NK-92 treated with Interleukin-12 subunit alpha and Interleukin-12 subunit beta, amount 100 ng/mL, for 24 hours (cell line): ENCODE measurements around the gene HPSE2.

Experiments
- DNase-seq: peaks from one replicate; lab custom pipeline; 2025; lab: John Stamatoyannopoulos, UW

The HPSE2 gene

GRCh38 chr10:98460837-98461499, 774.7 kb downstream of the HPSE2 start:
- DNase-seq, result no peak

- DNase-seq, result no peak
Observed at GRCh38 chr10:98458809-98459784, 776.6 kb downstream of the HPSE2 start.

- DNase-seq, result no peak
Observed at GRCh38 chr10:98457721-98458120, 777.9 kb downstream of the HPSE2 start.

GRCh38 chr10:98456686-98457482, 778.8 kb downstream of the HPSE2 start:
- DNase-seq, result no peak

- no peak for DNase-seq
Observed at GRCh38 chr10:98456043-98456570, 779.5 kb downstream of the HPSE2 start.

GRCh38 chr10:98453729-98454128, 781.9 kb downstream of the HPSE2 start:
- DNase-seq, result no peak

GRCh38 chr10:98450618-98451017, 785.0 kb downstream of the HPSE2 start:
- DNase-seq, result no peak

GRCh38 chr10:98449287-98449686, 786.4 kb downstream of the HPSE2 start:
- DNase-seq, result no peak

- DNase-seq, result peak; percentile 56
Observed at GRCh38 chr10:98446661-98447221, 788.9 kb downstream of the HPSE2 start, which contains the start of gene HPS1. Gene HPS1 (minus strand): TSS chr10:98446935. CDS start chr10:98443240, 3,695 bp downstream.

GRCh38 chr10:98446151-98446660, 789.4 kb downstream of the HPSE2 start:
- no peak for DNase-seq

- DNase-seq, result no peak
Observed at GRCh38 chr10:98445200-98445812, 790.3 kb downstream of the HPSE2 start.

GRCh38 chr10:98444314-98445006, 791.2 kb downstream of the HPSE2 start:
- no peak for DNase-seq

- DNase-seq, result no peak
Observed at GRCh38 chr10:98438715-98439114, 796.9 kb downstream of the HPSE2 start.

GRCh38 chr10:98436704-98437103, 798.9 kb downstream of the HPSE2 start:
- no peak for DNase-seq

GRCh38 chr10:98435178-98435577, 800.5 kb downstream of the HPSE2 start:
- DNase-seq, result no peak

GRCh38 chr10:98433881-98434732, 801.5 kb downstream of the HPSE2 start:
- DNase-seq, result no peak

- no peak for DNase-seq
Observed at GRCh38 chr10:98433371-98433770, 802.3 kb downstream of the HPSE2 start.

- no peak for DNase-seq
Observed at GRCh38 chr10:98432330-98432729, 803.3 kb downstream of the HPSE2 start.

- no peak for DNase-seq
Observed at GRCh38 chr10:98431016-98431415, 804.6 kb downstream of the HPSE2 start.
